HepG2 (cell line): Measurements from ENCODE around the gene OGFR. TPM values are rescaled to one million over a fixed set of nuclear protein-coding genes. Genes with fewer than 3 reads are reported as not detected.

ENCODE experiments used
- KLF12 ChIP-seq: sonication (generic); formaldehyde crosslinking; IDR thresholded peaks from 2 replicates; pipeline ENCODE4 v1.4.0; 2020; ENCODE audit warnings: missing genetic modification reagents, borderline replicate concordance
- NBN ChIP-seq: fragments of 450-650 bp; conservative IDR thresholded peaks from 2 replicates; pipeline ENCODE4 v1.6.1; 2017
- NCOR1 ChIP-seq: fragments of 200-600 bp; sonication (generic); IDR thresholded peaks from 2 replicates; pipeline ENCODE4 v1.7.0; 2017; ENCODE audit warnings: antibody characterized with exemption, low read length, borderline replicate concordance
- ZNF143 ChIP-seq: sonication (generic); formaldehyde crosslinking; IDR thresholded peaks from 2 replicates; pipeline ENCODE4 v1.4.0; 2020; ENCODE audit warnings: missing genetic modification reagents
- ZNF225 ChIP-seq: sonication (generic); formaldehyde crosslinking; IDR thresholded peaks from 2 replicates; pipeline ENCODE4 v1.4.0; 2020; ENCODE audit warnings: mild to moderate bottlenecking, missing genetic modification reagents
- ZNF550 ChIP-seq: sonication (generic); formaldehyde crosslinking; IDR thresholded peaks from 2 replicates; pipeline ENCODE4 v1.4.0; 2020; ENCODE audit warnings: mild to moderate bottlenecking, missing genetic modification reagents, borderline replicate concordance
- ZNF567 ChIP-seq: sonication (generic); formaldehyde crosslinking; IDR thresholded peaks from 2 replicates; pipeline ENCODE4 v1.8.1; 2023; ENCODE audit warnings: mild to moderate bottlenecking, missing genetic modification reagents, borderline replicate concordance
- polyA plus RNA-seq, 8 experiments: library from polyadenylated mRNA; depleted of rRNA in 3 of 8; stranded (reverse) in 7 of 8; unstranded in 1 of 8; fragments of >200 nt; fragmentation: Illumina TruSeq in 4 of 8; extraction: Trizol in 4 of 8; gene quantifications; 2 replicates each; pipeline versions ENCODE4 v1.2.1 to v1.2.3, GENCODE V29; 2011 to 2016; ENCODE audit warnings: low read depth in 4 of 8, missing spikeins in 1 of 8, mixed read lengths in 1 of 8; ENCODE audit not compliant: insufficient read depth in 1 of 8
- total RNA-seq, 5 experiments: library from RNA; depleted of rRNA; stranded (reverse); fragments of >200 nt; fragmentation: Illumina TruSeq; extraction: Trizol; gene quantifications; 2 replicates each; pipeline ENCODE4 v1.2.3, GENCODE V29; 2016; ENCODE audit warnings: low read depth in 1 of 5
- TF ChIP-seq, protein P1 (sequence below): sonication (generic); formaldehyde crosslinking; IDR thresholded peaks from 2 replicates; pipeline ENCODE4 v1.4.0; 2020; ENCODE audit warnings: mild to moderate bottlenecking, missing genetic modification reagents
- TF ChIP-seq, protein P2 (sequence below): sonication (generic); formaldehyde crosslinking; IDR thresholded peaks from 2 replicates; pipeline ENCODE4 v1.4.0; 2020; ENCODE audit warnings: missing genetic modification reagents
- TF ChIP-seq, protein P3 (sequence below): sonication (generic); formaldehyde crosslinking; IDR thresholded peaks from 2 replicates; pipeline ENCODE4 v1.8.0; 2022; ENCODE audit warnings: mild to moderate bottlenecking, missing genetic modification reagents; ENCODE audit not compliant: insufficient replicate concordance
- TF ChIP-seq, protein P4 (sequence below): sonication (generic); formaldehyde crosslinking; IDR thresholded peaks from 2 replicates; pipeline ENCODE4 v1.8.0; 2022; ENCODE audit warnings: low read depth, missing genetic modification reagents

The OGFR gene
- total and polyA plus RNA-seq, 2 of the 13 experiments (the other 11 are each of a cell fraction or from before 2014, with no cell fraction given) = 47.7 to 81.8 TPM

DNA sequence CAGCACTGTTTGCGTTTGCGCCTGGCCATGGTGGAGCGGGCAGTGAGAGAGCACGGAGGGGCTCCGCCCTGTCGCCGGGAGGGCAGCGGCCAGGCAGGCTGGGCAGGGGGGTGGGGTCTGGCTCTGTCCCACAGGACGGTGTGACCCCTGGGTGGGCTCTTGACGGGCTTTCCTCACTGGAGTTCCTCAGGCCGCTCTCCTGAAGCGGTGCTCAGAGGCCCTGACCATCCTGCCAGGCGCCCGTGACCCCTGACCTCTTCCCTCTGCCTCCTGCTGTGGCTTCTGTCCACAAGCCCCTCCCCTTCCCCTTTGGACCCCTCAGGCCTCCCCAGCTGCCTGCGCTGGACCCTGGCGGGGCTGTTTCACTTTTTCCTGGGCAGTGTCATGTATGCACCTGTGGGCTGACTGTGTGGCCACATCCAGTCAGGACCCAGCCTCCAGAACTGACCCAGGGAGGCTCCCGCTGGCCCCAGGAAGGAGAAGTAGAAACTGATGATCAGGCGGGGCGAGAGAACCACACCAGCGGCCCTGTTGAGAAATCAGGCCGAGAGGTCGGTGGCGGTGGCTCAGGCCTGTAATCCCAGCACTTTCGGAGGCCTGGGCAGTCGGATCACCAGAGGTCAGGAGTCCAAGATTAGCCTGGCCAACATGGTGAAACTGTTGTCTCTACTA is 1.2 kb downstream of the OGFR start (continued):
- TF ChIP-seq, protein P1, sequence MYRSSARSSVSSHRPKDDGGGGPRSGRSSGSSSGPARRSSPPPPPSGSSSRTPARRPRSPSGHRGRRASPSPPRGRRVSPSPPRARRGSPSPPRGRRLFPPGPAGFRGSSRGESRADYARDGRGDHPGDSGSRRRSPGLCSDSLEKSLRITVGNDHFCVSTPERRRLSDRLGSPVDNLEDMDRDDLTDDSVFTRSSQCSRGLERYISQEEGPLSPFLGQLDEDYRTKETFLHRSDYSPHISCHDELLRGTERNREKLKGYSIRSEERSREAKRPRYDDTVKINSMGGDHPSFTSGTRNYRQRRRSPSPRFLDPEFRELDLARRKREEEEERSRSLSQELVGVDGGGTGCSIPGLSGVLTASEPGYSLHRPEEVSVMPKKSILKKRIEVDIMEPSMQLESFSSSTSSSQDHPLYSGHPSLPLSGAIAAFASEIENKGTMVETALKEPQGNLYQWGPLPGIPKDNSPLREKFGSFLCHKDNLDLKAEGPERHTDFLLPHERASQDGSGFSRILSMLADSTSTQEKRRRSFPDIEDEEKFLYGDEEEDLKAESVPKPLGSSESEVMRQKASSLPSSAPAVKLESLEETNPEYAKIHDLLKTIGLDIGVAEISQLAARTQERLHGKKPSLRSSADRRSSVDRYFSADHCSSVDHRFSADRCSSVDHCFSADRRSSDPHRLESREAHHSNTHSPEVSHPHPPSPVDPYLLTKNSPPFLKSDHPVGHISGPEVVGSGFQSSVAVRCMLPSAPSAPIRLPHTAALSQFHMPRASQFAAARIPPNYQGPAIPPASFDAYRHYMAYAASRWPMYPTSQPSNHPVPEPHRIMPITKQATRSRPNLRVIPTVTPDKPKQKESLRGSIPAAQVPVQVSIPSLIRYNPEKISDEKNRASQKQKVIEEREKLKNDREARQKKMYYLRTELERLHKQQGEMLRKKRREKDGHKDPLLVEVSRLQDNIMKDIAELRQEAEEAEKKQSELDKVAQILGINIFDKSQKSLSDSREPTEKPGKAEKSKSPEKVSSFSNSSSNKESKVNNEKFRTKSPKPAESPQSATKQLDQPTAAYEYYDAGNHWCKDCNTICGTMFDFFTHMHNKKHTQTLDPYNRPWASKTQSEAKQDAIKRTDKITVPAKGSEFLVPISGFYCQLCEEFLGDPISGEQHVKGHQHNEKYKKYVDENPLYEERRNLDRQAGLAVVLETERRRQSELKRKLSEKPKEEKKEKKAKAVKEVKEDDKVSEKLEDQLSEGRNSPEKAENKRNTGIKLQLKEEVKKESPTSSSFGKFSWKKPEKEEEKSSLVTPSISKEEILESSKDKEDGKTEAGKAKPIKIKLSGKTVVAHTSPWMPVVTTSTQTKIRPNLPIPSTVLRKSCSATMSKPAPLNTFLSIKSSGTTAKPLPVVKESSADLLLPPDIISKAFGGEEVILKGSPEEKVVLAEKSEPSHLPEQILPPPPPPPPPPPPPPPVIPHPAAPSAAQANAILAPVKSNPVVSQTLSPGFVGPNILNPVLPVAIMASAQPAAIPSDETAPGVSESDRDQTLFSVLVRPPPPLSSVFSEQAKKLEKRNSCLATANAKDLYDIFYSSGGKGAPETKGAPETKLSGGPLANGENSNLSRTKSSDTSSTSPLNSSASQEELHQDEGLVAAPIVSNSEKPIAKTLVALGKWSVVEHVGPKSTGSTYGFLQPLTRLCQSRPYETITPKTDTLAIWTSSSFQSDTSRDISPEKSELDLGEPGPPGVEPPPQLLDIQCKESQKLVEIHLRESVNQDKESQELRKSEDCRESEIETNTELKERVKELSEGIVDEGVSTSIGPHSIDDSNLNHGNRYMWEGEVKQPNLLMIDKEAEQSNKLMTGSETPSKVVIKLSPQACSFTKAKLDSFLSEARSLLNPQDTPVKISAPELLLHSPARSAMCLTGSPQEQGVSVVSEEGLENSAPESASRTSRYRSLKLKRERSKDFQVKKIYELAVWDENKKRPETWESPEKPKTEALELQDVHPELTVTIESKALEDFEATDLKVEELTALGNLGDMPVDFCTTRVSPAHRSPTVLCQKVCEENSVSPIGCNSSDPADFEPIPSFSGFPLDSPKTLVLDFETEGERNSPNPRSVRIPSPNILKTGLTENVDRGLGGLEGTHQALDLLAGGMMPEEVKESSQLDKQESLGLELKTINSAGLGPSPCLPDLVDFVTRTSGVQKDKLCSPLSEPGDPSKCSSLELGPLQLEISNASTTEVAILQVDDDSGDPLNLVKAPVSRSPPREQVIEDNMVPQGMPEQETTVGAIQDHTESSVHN = no peak; the same call in 1 of the 2 replicates
- TF ChIP-seq, protein P2, sequence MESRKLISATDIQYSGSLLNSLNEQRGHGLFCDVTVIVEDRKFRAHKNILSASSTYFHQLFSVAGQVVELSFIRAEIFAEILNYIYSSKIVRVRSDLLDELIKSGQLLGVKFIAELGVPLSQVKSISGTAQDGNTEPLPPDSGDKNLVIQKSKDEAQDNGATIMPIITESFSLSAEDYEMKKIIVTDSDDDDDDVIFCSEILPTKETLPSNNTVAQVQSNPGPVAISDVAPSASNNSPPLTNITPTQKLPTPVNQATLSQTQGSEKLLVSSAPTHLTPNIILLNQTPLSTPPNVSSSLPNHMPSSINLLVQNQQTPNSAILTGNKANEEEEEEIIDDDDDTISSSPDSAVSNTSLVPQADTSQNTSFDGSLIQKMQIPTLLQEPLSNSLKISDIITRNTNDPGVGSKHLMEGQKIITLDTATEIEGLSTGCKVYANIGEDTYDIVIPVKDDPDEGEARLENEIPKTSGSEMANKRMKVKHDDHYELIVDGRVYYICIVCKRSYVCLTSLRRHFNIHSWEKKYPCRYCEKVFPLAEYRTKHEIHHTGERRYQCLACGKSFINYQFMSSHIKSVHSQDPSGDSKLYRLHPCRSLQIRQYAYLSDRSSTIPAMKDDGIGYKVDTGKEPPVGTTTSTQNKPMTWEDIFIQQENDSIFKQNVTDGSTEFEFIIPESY (CRISPR knock-in tag) = peak; percentile 13; the same call in 1 of the 2 replicates
- TF ChIP-seq NBN = no peak
- 0 out of 2 replicates have a peak, but pooled peaks have one; percentile 90 for TF ChIP-seq ZNF567 (CRISPR knock-in tag)
- TF ChIP-seq ZNF550 (CRISPR knock-in tag) = peak; percentile 74; the same call in 1 of the 2 replicates
- TF ChIP-seq, protein P3, sequence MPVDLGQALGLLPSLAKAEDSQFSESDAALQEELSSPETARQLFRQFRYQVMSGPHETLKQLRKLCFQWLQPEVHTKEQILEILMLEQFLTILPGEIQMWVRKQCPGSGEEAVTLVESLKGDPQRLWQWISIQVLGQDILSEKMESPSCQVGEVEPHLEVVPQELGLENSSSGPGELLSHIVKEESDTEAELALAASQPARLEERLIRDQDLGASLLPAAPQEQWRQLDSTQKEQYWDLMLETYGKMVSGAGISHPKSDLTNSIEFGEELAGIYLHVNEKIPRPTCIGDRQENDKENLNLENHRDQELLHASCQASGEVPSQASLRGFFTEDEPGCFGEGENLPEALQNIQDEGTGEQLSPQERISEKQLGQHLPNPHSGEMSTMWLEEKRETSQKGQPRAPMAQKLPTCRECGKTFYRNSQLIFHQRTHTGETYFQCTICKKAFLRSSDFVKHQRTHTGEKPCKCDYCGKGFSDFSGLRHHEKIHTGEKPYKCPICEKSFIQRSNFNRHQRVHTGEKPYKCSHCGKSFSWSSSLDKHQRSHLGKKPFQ (CRISPR knock-in tag) = peak; percentile 27
- peak; percentile 97 for TF ChIP-seq NCOR1
- peak; percentile 43; the same call in 1 of the 2 replicates for TF ChIP-seq ZNF225
- TF ChIP-seq, protein P4, sequence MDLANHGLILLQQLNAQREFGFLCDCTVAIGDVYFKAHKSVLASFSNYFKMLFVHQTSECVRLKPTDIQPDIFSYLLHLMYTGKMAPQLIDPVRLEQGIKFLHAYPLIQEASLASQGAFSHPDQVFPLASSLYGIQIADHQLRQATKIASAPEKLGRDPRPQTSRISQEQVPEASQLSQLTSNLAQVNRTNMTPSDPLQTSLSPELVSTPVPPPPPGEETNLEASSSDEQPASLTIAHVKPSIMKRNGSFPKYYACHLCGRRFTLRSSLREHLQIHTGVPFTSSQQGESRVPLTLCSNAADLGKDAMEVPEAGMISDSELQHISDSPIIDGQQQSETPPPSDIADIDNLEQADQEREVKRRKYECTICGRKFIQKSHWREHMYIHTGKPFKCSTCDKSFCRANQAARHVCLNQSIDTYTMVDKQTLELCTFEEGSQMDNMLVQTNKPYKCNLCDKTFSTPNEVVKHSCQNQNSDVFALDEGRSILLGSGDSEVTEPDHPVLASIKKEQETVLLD (CRISPR knock-in tag) = peak; percentile 59; the same call in 1 of the 2 replicates
- TF ChIP-seq KLF12 (CRISPR knock-in tag) = peak; percentile 96; the same call in 1 of the 2 replicates
- TF ChIP-seq ZNF143 (CRISPR knock-in tag) = no peak; the same call in 1 of the 2 replicates
